Measurements from ENCODE around the gene CD47.

- TF ChIP-seq CTCF (IDR thresholded peaks at IDR 0.05): no peak
- TF ChIP-seq POLR2A (IDR thresholded peaks at IDR 0.05): no peak
Observed at GRCh38 chr3:108114423-108115065, 23.7 kb upstream of the CD47 start.
